Hepatocyte (in vitro differentiated cells): Measurements from ENCODE around the gene NANOS2.

Source experiments
- CTCF ChIP-seq: fragments of 200-600 bp; sonication (generic); IDR thresholded peaks from 2 replicates; pipeline ENCODE4 v1.5.1; 2016; ENCODE audit warnings: antibody characterized with exemption, mild to moderate bottlenecking; ENCODE audit not compliant: poor library complexity
- EZH2 ChIP-seq: fragments of 200-600 bp; sonication (generic); IDR thresholded peaks from 2 replicates; pipeline ENCODE4 v1.6.1; 2016; ENCODE audit warnings: antibody characterized with exemption, mild to moderate bottlenecking, borderline replicate concordance

GRCh38 chr19:45886427-45887199, 28.0 kb downstream of the NANOS2 start:
- TF ChIP-seq CTCF: no peak
- TF ChIP-seq EZH2: no peak
